ENCODE results near the gene MRPL54. TPM values are rescaled to one million over a fixed set of nuclear protein-coding genes. Genes with fewer than 3 reads are reported as not detected.
A peak's percentile ranks its signal among the peaks of the same experiment; 100 is the strongest.

Gene MRPL54
- 10 to 100 TPM; 16.5 to 32.1 (median 26.9) TPM for polyA plus RNA-seq (ENCODE audit: insufficient read length in 10 of 10)
- long read RNA-seq, donor 1, transcript MRPL54-201 (3 exons, 626 nt): major isoform, 26 of 26 reads
- long read RNA-seq, donor 1, partial matches to known transcripts: 0 of 26 reads
- long read RNA-seq, donor 1, other reads (novel, unspliced or antisense): 0 of 26 reads
- long read RNA-seq, donor 2, transcript MRPL54-201 (3 exons, 626 nt): major isoform, 21 of 21 reads
- long read RNA-seq, donor 2, partial matches to known transcripts: 0 of 21 reads
- long read RNA-seq, donor 2, other reads (novel, unspliced or antisense): 0 of 21 reads
- long read RNA-seq, donor 3: 0 reads
- long read RNA-seq, donor 4, transcript MRPL54-201 (3 exons, 626 nt): major isoform, 16 of 16 reads
- long read RNA-seq, donor 4, partial matches to known transcripts: 0 of 16 reads
- long read RNA-seq, donor 4, other reads (novel, unspliced or antisense): 0 of 16 reads
- long read RNA-seq, donor 5, transcript MRPL54-201 (3 exons, 626 nt): major isoform, 26 of 26 reads
- long read RNA-seq, donor 5, partial matches to known transcripts: 0 of 26 reads
- long read RNA-seq, donor 5, other reads (novel, unspliced or antisense): 0 of 26 reads
- long read RNA-seq, donor 6, transcript MRPL54-201 (3 exons, 626 nt): major isoform, 13 of 13 reads
- long read RNA-seq, donor 6, partial matches to known transcripts: 0 of 13 reads
- long read RNA-seq, donor 6, other reads (novel, unspliced or antisense): 0 of 13 reads
- long read RNA-seq, donor 7, transcript MRPL54-201 (3 exons, 626 nt): major isoform, 10 of 10 reads
- long read RNA-seq, donor 7, partial matches to known transcripts: 0 of 10 reads
- long read RNA-seq, donor 7, other reads (novel, unspliced or antisense): 0 of 10 reads
- long read RNA-seq, donor 8, transcript MRPL54-201 (3 exons, 626 nt): major isoform, 17 of 17 reads
- long read RNA-seq, donor 8, partial matches to known transcripts: 0 of 17 reads
- long read RNA-seq, donor 8, other reads (novel, unspliced or antisense): 0 of 17 reads
- long read RNA-seq, donor 9, partial matches to known transcripts: 0 of 1 reads
- long read RNA-seq, donor 9, other reads (novel, unspliced or antisense): 0 of 1 reads

- DNase-seq: peak; percentile 99 to 100 (median 100)
Observed at GRCh38 chr19:3762501-3763459, at the start of gene MRPL54. Gene MRPL54 (plus strand): TSS chr19:3762682. CDS start chr19:3762701, 19 bp downstream.

DNA sequence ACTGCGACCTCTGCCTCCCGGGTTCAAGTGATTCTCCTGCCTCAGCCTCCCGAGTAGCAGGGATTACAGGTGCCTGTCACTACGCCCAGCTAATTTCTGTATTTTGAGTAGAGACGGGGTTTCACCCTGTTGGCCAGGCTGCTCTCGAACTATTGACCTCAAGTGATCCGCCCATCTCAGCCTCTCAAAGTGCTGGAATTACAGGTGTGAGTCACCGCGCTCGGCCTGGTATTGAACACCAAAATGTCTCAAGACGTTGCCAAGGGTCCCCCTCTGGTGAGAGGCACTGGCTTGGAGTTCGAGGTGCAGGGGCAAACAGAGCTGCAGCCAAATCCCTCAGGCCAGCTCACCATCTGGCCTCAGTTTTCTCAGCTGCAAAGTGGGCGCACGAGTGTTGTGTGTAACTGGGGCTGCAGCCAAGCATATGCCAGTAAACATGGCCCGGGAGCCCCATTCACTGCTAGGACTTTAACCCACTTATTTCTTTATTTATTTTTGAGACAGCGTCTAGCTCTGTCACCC lies 46.3 kb upstream of the MRPL54 start:
- no peak for DNase-seq

DNA sequence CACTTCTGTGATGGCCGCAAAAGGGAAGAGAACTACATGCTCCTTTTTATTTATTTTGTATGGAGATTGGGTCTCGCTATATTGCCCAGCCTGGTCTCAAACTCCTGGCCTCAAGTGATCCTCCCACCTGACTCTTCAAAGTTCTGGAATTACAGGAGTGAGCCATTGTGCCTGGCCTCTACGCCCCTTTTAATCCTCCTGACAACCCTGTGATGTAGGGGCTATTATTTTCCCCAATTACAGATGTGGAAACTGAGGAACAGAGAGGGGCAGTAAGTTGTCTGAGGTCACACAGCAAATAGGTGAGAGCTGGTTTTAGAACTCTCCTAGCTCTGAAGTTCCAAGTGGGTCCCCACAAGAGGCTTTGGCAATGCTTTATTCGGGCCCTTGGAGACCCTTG lies 42.6 kb upstream of the MRPL54 start:
- no peak for DNase-seq

- no peak for DNase-seq
Observed at GRCh38 chr19:3720349-3720917, 42.0 kb upstream of the MRPL54 start.

GRCh38 chr19:3721131-3721886 lies 41.2 kb upstream of the MRPL54 start:
- peak; percentile 43 to 88 (median 75) for DNase-seq

DNA sequence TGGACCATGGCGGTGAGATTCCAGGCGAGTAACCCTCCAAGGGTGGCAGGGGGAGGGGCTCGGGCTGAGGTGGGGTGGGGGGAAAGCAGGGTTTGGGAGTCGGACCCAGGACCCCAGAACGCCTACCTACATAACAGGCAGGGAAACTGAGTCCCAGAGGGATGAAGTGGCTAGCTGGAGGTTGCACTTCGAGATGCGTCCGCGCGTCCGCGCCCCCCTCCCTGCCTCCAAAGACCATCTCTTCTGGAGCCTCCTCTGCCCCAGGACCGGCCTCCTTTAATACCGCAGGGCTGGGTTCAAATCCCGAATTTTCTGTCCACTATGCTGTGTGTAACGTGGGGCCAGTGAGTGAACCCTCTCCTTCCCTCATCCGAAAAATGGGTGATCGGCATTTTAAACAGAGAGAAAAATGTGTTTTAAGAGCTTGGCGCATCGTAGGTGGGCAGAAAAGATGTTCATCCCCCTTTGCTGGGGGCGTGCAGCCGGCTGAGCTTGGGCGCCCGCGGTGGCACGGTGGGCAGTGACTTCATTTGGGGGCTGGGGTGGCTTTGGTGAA lies 40.5 kb upstream of the MRPL54 start:
- no peak for DNase-seq

GRCh38 chr19:3722443-3723109 lies 39.9 kb upstream of the MRPL54 start:
- no peak for DNase-seq

- no peak for DNase-seq
Observed at GRCh38 chr19:3723110-3723488, 39.4 kb upstream of the MRPL54 start.

DNA sequence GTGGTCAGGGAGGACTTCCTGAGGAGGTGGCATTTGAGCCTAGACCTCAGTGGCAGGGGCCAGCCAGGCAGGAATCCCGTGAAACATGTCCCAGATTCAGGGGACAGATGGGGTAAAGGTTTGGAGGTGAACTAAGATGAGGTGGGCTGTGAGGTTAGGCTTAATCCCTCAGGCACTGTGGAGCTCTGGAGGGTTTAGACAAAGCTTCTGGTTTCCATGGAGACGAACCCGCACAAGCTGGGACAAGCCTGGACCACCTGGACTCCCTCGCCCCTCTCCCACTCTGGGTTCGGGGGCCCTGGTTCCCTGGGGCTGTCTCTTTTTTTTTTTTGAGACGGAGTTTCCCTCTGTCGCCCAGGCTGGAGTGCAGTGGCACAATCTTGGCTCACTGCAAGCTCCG lies 38.6 kb upstream of the MRPL54 start:
- DNase-seq: no peak

DNA sequence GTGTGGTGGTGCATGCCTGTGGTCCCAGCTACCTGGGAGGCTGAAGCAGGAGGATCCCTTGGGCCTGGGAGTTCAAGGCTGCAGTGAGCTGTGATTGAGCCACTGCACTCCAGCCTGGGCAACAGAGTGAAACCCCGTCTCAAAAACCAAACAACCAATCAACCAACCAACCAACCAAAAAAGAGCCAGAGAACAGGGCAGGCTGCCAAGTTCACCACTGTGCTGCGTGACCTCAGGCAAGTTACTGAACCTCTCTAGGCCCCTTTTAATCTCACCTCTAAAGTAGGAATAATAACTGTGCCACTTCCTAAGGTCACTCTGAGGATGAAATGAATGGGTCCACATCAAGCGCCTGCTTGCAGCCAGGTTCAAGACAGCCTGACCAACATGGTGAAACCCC lies 37.4 kb upstream of the MRPL54 start:
- DNase-seq: no peak

DNA sequence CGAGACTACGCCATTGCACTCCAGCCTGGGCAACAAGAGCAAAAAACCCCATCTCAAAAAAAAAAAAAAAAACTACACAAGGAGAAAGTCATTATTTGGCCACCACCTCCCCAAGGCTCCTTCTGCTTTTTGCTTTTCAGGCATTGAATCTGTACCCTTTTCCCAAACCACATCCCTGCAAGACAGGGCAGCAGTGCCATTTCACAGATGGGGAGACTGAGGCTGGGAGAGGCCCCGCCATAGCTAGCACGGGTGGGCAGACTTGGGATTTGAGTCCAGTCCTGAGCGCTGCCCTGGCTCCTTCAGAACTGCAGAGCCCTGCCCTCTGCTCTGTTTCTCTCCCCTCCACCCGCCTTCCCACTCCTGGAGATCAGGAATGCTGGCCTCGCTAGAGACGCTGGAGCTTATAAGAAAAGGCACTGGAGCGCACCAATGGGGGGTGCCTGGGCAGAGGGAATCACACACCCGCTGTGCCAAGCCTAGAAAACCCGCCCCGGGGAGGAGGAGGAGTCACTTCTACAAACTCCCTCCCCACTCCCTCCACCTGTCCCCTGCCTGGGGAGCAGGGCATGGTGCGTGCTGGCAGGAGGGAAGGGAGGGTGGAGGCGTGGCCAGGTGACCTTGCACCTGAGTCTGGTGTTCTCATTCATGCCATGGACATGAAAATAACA lies 36.7 kb upstream of the MRPL54 start:
- DNase-seq: no peak

GRCh38 chr19:3730457-3730958 lies 32.0 kb upstream of the MRPL54 start:
- DNase-seq: no peak

DNA sequence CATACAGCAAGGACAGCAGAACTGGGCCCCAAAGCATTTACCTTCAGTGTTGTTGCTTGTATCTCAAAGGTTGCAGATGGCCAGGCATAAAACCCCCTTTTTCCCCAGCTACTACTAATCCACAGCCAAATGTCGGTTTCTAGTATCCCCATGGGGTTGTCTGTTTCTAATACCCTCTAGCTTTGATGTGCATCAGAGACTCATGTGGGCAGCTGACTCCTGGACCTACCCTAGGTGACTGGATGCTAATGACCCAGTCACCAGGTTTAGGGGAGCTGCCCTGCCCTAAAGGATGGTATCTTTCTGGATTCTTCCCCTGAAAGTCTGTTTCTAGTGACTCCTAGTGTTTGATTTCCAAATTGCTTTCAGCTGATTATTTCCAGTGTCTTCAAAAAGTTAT lies 30.4 kb upstream of the MRPL54 start:
- DNase-seq: no peak

GRCh38 chr19:3733549-3734309 lies 28.8 kb upstream of the MRPL54 start:
- DNase-seq: no peak

DNA sequence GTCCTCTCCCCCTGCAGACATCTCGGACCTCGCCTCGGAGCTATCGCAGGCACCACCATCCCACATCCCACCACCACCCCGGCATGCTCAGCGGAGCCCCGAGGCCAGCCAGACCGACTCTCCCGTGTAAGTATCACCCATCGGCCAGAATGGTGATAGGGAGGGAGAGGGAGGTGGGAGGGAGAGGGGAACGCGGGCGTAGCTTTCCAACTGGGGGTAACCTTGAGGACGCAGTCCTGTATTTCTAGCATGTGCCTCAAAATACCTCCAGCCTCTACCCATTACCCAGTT lies 28.2 kb upstream of the MRPL54 start:
- no peak for DNase-seq

DNA sequence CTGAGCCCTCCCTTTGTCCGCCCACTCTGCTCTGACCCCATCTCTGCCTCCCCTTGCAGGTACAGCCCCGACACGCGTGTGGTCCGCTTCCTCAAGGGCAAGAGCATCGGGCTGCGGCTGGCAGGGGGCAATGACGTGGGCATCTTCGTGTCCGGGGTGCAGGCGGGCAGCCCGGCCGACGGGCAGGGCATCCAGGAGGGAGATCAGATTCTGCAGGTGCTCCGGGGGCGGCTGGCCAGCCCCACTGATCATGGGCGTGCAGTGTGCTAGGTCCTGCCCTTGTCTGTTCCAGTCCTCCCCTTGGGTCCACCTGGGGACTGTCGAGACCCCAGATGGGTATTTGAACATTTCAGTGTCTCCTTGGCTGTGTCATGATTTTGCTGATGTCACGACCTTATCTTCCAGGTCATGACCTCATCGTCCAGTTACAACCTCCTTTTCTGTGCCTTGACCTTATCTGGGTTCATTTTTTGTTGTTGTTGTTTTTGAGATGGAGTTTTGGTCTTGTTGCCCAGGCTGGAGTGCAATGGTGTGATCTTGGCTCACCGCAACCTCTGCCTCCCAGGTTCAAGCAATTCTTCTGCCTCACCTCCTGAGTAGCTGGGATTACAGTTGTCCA lies 26.3 kb upstream of the MRPL54 start:
- no peak for DNase-seq

Data from muscle of back (tissue), 13 donors.